GM12864 (cell line): ENCODE measurements around the gene ARMC9.

Experiments used
- DNase-seq: peaks from one replicate; pipeline ENCODE4 v3.0.0-alpha.2; 2011; ENCODE audit warnings: low read depth
- H3K4me3 ChIP-seq: 2 replicates; pipeline ENCODE4 v1.5.1; 2011; ENCODE audit warnings: mild to moderate bottlenecking, low read depth, low read length, control low read depth
- CTCF ChIP-seq: IDR thresholded peaks from 2 replicates; pipeline ENCODE4 v1.5.1; 2011; ENCODE audit warnings: low read depth, mild to moderate bottlenecking, moderate library complexity, low read length, control low read depth, inconsistent platforms; ENCODE audit errors: missing control alignments

Gene ARMC9

GRCh38 chr2:231198291-231199173 is at the start of gene ARMC9:
Gene ARMC9, plus strand, starts transcription at chr2:231198631. Its CDS starts 7,608 bp downstream, at chr2:231206239.
- no peak for TF ChIP-seq CTCF
- peak; percentile 36 for DNase-seq
- peak within 1 kb of the TSS; percentile 63 for H3K4me3 ChIP-seq

- TF ChIP-seq CTCF = no peak
- no peak overlapping the region for H3K4me3 ChIP-seq
- no peak for DNase-seq
Observed at GRCh38 chr2:231152800-231153557, 45.5 kb upstream of the ARMC9 start.

GRCh38 chr2:231159306-231159705 is 39.1 kb upstream of the ARMC9 start:
- TF ChIP-seq CTCF = no peak
- no peak overlapping the region for H3K4me3 ChIP-seq
- no peak for DNase-seq

GRCh38 chr2:231160701-231161100 is 37.7 kb upstream of the ARMC9 start:
- no peak for TF ChIP-seq CTCF
- no peak for DNase-seq
- H3K4me3 ChIP-seq = no peak overlapping the region

GRCh38 chr2:231161252-231161839 is 37.1 kb upstream of the ARMC9 start:
- H3K4me3 ChIP-seq = no peak overlapping the region
- no peak for DNase-seq

GRCh38 chr2:231161877-231162329 is 36.5 kb upstream of the ARMC9 start:
- no peak for TF ChIP-seq CTCF
- no peak overlapping the region for H3K4me3 ChIP-seq
- DNase-seq = no peak

More at GRCh38 chr2:231161252-231161839, 37.1 kb upstream of the ARMC9 start:
- TF ChIP-seq CTCF = no peak
